H54 (cell line): Measurements from ENCODE around the gene ARGLU1.

Experiments used
- DNase-seq: peaks from one replicate; pipeline ENCODE4 v3.0.0; 2011; ENCODE audit warnings: low spot score, mixed read lengths; ENCODE audit not compliant: insufficient read length
- FAIRE-seq: peaks from 3 replicates; lab custom pipeline; 2011; peaks lifted over from hg19 to GRCh38; lab: Jason Lieb, UNC
- POLR2A ChIP-seq: IDR thresholded peaks from 2 replicates; pipeline ENCODE4 v1.6.1; 2011; ENCODE audit warnings: low read depth, mild to moderate bottlenecking, low read length

ARGLU1 gene

DNA sequence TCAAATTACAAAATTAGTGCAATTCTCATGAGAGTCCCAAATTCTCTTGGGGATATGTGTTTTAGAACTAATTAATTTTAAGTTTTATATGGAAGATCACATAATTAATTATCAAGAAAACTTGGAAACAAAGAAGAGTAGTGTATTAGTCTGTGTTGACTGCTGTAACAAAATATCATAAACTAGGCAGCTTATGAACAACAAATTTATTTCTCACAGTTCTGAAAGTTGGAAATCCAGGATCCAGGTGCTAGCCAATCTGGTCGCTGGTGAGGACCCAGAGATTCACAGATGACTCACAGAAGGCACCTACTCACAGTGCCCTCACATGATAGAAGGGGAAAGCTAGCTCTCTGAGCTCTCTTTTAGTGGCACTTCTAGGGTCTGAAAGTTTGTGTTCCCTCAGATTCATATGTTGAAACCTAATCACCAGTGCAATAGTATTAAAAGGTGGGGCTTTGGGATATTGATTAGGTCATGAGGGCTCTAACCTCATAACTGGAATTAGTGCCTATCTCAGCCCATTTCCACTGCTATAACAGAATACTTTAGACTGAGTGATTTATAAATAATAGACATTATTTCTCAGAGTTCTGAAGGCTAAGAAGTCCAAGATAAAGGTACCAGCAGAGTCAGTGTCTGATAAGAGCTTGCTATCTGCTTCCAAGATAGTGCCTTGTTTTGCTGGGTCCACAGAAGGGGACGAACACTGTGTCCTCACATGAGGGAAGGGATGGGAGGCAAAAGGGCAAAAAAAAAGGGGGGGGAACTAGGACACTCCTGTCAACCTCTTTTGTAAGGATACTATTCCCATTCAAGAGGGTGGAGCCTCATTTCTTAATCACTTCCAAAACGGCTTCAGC lies 1.5 kb upstream of the ARGLU1 start:
- FAIRE-seq = peak; percentile 78
- DNase-seq = no peak
- no peak for TF ChIP-seq POLR2A

DNA sequence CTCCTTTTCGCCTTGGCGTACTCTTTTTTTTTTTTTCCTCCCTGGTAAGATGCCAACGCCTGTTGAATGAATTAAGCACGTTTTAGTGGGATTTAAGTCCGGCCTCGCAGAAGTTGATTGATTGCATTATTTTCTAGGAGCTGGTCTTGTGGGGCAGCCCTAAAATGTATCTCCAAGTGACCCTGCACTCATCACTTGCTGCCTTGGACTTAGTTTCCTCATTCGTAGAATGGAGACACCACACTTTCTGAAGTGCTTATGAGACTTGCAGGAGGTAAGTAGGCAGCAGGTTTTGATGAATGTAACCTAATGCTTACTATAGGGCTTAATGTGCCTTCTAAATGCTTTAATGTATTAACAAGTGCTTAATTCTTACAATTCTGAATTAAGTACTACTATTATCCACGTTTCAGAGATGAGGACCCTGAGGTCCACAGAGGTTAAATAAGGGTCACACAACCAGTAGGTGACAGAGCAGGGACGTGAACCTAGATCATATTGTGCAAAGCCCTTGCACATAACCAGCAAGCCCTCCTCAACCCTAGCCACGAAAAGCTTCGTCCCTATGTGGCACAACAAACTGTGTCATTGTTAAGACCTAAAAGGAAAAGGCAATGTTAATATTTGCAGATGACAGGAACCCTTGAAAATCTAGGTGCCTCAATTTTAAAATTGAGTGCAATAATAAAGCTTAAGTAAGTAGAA lies 514 bp upstream of the ARGLU1 start:
- TF ChIP-seq POLR2A = no peak
- FAIRE-seq (no peak), DNase-seq (no peak)

- FAIRE-seq (peak; percentile 97), DNase-seq (peak; percentile 73)
- TF ChIP-seq POLR2A = 0 out of 2 replicates have a peak, but pooled peaks have one; percentile 33
Measured at GRCh38 chr13:106566641-106567473, 1.1 kb downstream of the ARGLU1 start.

DNA sequence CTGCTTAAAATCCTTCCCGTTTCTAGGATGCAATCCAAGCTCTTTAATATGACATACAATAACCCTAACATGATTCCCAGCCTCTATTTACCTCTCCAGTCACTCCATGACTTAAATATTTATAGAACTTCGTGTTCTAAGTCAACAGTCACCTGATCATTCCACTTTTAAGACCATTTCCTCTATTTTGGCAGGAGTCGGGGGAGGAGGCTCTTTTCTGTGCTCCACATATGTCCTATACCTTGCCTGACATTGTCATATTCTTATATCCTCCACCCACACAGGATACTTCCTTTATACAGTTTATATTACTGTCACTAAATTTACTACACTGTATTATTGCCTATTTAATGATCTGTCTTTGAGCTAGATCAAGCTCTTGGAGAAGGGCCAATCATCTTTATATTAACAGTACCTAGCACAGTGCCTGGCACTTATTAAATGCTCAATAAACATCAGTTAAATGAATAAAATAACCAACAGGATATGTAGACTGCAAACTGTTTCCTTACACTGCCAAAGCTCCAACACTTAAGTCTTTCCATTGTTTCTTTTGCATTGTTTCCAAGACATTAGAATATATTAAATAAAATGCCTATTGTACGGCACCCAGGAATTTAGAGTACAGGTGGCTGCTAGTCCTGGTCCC lies 2.7 kb downstream of the ARGLU1 start:
- FAIRE-seq (peak; percentile 58), DNase-seq (no peak)
- no peak for TF ChIP-seq POLR2A

GRCh38 chr13:106562301-106562700 lies 5.6 kb downstream of the ARGLU1 start:
- DNase-seq (no peak), FAIRE-seq (peak; percentile 96)
- no peak for TF ChIP-seq POLR2A

- DNase-seq (no peak), FAIRE-seq (peak; percentile 94)
- TF ChIP-seq POLR2A = no peak
Measured at GRCh38 chr13:106561551-106562170, 6.3 kb downstream of the ARGLU1 start.

DNA sequence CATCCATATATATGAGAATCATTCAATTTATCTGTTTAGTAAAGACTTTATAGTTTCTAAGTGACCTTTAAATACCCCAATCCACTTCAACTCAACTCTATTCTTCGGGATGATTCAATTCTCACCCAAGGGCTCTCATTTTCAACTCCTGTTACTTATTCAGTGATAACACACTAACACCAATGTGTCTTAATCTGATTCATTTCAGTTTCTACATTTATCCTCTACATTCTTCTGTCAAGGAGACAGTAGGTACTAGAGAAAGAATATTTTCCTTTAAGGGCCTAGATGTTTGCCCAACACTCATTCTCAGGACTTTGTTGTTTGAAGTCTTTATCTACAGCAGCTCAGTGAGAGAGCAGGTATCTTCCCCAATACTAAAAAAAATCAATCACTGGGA lies 7.1 kb downstream of the ARGLU1 start:
- no peak for TF ChIP-seq POLR2A
- peak; percentile 84 for FAIRE-seq

GRCh38 chr13:106558527-106558926 lies 9.4 kb downstream of the ARGLU1 start:
- FAIRE-seq (no peak), DNase-seq (no peak)
- TF ChIP-seq POLR2A = no peak

More for the DNA sequence above, 7.1 kb downstream of the ARGLU1 start:
- DNase-seq = no peak

DNA sequence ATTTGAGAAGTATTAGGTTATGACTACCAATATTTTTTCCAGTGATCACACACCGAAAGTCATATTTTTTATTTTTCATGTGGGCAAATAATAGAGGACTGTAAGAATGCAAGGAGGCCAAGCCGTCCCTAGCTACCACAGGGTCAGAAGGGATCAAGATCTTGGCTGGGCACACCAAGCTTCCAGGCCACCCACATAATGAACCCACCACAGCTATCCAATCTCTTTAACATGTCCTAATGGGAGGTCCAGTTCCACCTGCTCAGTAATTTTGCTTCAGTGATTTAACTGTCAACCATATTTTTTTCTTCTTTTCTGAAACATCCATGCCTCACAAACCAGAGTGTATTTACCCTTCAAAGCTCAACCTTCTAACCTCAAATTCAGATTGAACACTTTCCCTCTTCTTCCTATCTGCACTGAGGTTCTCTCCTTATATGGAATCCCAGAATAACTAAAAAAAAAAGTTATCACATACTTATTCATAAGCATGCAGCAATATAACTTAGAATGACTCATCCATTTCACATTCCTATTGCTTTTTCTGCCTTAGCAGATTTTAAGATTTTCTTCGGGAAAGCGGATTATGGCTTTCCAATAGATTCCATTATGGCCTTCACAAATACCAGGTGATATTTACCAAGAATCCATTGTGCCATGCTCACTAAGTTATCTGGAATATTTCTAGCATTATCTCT lies 12.2 kb downstream of the ARGLU1 start:
- no peak for TF ChIP-seq POLR2A
- FAIRE-seq (peak; percentile 96), DNase-seq (no peak)

DNA sequence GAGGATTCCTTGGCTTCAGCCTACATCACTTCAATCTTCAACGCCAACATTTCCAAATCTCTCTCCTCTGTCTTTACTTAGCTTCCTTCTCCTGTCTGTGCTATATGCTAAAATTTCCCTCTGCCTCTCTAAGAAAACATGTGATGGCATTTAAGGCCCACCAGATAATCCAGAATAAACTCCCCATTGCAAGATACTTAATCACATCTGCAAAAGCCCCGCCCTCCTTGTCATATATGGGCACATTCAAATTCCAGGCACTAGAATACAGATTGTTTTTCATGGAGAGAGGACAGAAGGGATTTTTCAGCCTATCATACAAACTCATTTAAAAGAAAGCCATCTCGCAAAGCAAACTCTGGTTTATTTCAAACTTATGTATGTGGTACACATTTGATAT lies 16.2 kb downstream of the ARGLU1 start:
- DNase-seq (no peak), FAIRE-seq (peak; percentile 87)
- TF ChIP-seq POLR2A = no peak

GRCh38 chr13:106551350-106551749 lies 16.6 kb downstream of the ARGLU1 start:
- no peak for TF ChIP-seq POLR2A
- FAIRE-seq = no peak
- DNase-seq = no peak

DNA sequence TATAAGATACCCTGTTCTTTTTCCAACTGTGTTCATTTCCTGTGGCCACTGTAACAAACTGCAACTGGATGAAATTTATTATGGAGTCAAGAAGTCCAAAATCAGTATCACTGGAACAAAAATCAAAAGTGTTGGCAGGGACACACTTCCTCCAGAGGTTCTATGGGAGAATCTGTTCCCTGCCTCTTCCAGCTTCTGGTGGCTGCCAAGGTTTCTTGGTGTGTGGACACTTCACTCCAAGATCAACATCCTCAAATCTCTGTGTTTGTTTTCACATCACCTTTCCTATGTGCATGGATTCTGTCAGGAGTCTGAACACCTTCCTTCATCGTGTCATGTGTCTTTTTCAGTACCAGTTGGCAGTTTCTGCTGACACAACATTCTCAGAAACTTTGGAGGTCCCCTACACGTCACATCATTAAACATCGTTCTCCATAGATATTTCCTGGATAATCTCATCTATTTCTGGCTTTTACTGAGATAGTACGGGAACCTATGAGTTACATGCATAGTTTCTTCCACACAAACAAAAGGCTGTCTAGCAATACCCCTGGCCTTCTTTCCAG lies 17.3 kb downstream of the ARGLU1 start:
- no peak for TF ChIP-seq POLR2A
- DNase-seq (no peak), FAIRE-seq (peak; percentile 91)
